Thymus (tissue), 11 donors: ENCODE measurements around the gene VWF. TPM values are rescaled to one million over a fixed set of nuclear protein-coding genes. Genes with fewer than 3 reads are reported as not detected.
"Not testable (repeated sequence)": the region's sequence is repeated elsewhere in the genome, so short reads cannot be mapped to it uniquely, and the experiment has no call there.

ENCODE experiments used
- DNase-seq, 9 donors: peaks; one replicate each; pipeline ENCODE4 v3.0.0-alpha.2; 2013; ENCODE audit warnings: low spot score in 9 of 9, low read depth in 6 of 9, missing footprints in 1 of 9
- H3K27ac ChIP-seq, 2 donors: one replicate each; pipeline ENCODE4 v1.5.1; 2013; ENCODE audit warnings: control low read depth in 1 of 2, low read depth in 1 of 2, low read length in 1 of 2, mild to moderate bottlenecking in 1 of 2, moderate library complexity in 1 of 2
- H3K27me3 ChIP-seq, 2 donors: one replicate each; pipeline ENCODE4 v1.5.1; 2013; ENCODE audit warnings: low read length in 1 of 2; ENCODE audit not compliant: control insufficient read depth in 2 of 2, insufficient read depth in 1 of 2
- H3K36me3 ChIP-seq, 2 donors: one replicate each; pipeline ENCODE4 v1.5.1; 2013; ENCODE audit warnings: low read length in 1 of 2, mild to moderate bottlenecking in 1 of 2, moderate library complexity in 1 of 2; ENCODE audit not compliant: control insufficient read depth in 2 of 2, insufficient read depth in 2 of 2
- H3K4me1 ChIP-seq, 2 donors: one replicate each; pipeline ENCODE4 v1.5.1; 2013; ENCODE audit warnings: low read length in 2 of 2; ENCODE audit not compliant: control insufficient read depth in 2 of 2, insufficient read depth in 2 of 2
- H3K4me3 ChIP-seq, 2 donors: one replicate each; pipeline ENCODE4 v1.5.1; 2013; ENCODE audit warnings: low read length in 2 of 2, control low read depth in 1 of 2, mild to moderate bottlenecking in 1 of 2
- H3K9me3 ChIP-seq, 2 donors: one replicate each; pipeline ENCODE4 v1.5.1; 2013; ENCODE audit warnings: low read length in 1 of 2, mild to moderate bottlenecking in 1 of 2; ENCODE audit not compliant: control insufficient read depth in 2 of 2, insufficient read depth in 1 of 2
- whole genome bisulfite sequencing: extraction: QIAGEN DNeasy Blood & Tissue Kit; methylation state at CpG from one replicate; pipeline ENCODE4 v1.1.7; 2013; 5-methylcytosine and 5-hydroxymethylcytosine counted together
- polyA plus RNA-seq: library from polyadenylated mRNA; stranded (reverse); fragments of 200-250 nt; gene quantifications from one replicate; pipeline ENCODE4 v1.2.3, GENCODE V29; 2013
- total RNA-seq: library from RNA; stranded (reverse); fragments of 120-200 nt; gene quantifications from one replicate; pipeline ENCODE4 v1.2.4, GENCODE V29; 2013
- donor health status: healthy.

The VWF gene
- total and polyA plus RNA-seq, 2 donors = 6.7 to 33.8 TPM

DNA sequence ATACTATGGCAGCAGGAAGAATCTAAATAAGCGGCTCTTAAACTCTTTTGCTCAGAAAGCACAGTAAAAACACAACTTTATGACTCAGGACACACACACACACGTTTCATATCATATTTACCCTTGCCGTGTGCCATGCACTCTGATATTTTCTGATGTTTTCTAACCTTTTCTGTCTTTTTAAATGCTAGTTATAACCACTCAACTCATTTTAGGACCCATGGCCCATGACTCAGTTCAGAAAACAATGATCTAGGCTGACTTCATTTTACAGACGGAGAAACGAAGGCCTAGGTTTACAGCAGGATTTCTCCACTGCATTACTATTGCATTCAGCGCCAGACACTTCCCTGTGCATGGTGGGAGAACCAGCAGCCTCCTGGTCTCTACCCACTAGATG, 9.1 kb downstream of the VWF start:
- H3K27me3 ChIP-seq = no peaks in the 10 kb centered on the region
- no peak for DNase-seq
- H3K4me3 ChIP-seq = no peak overlapping the region
- H3K9me3 ChIP-seq = no peaks in the 10 kb centered on the region
- H3K4me1 ChIP-seq = peaks cover 0 to 3% of the 10 kb centered on the region in 2 donors
- 97% methylated on average over 6 of the region's 6 CpGs for WGBS
- H3K27ac ChIP-seq = no peak overlapping the region
- H3K36me3 ChIP-seq = no peaks in the 10 kb centered on the region

- Histone ChIP-seq H3K36me3 (no peaks in the 10 kb centered on the region), H3K4me1 (peaks cover 0 to 3% of the 10 kb centered on the region in 2 donors), H3K4me3 (no peak overlapping the region), H3K27me3 (no peaks in the 10 kb centered on the region), H3K9me3 (no peaks in the 10 kb centered on the region), H3K27ac (no peak overlapping the region)
- WGBS = 98% methylated on average over 6 of the region's 6 CpGs
- DNase-seq = no peak
Measured at GRCh38 chr12:6114476-6114870, 10.0 kb downstream of the VWF start.

GRCh38 chr12:6113691-6114475, 10.6 kb downstream of the VWF start:
- no peak for DNase-seq
- H3K27me3 ChIP-seq = no peaks in the 10 kb centered on the region
- 88% methylated on average over 11 of the region's 11 CpGs for WGBS
- H3K4me3 ChIP-seq = no peak overlapping the region
- no peaks in the 10 kb centered on the region for H3K36me3 ChIP-seq
- H3K9me3 ChIP-seq = no peaks in the 10 kb centered on the region
- no peak overlapping the region for H3K27ac ChIP-seq
- peaks cover 0 to 3% of the 10 kb centered on the region in 2 donors for H3K4me1 ChIP-seq

DNA sequence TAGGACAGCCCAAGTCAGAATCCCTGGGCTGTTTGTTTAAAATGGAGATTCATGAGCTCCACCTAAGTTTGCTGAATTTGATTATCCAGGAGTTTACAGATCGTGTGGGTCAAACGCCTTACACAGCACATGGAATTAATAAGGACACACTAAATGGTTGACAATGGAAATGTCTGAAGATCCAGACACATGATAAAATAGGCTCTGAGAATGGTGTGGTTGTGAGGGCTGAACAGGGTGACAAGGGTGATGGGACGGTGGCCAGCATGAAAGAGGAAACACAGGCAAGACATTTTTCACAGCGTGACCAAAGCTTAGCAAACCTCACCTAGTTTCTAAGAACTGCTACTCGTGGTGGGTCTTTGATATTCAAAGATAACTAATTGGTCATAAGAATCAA, 12.5 kb downstream of the VWF start:
- H3K36me3 ChIP-seq = no peaks in the 10 kb centered on the region
- H3K27me3 ChIP-seq = no peaks in the 10 kb centered on the region
- no peak overlapping the region for H3K27ac ChIP-seq
- WGBS = 60% methylated on average over 5 of the region's 5 CpGs
- H3K4me3 ChIP-seq = no peak overlapping the region
- peaks cover 0 to 3% of the 10 kb centered on the region in 2 donors for H3K4me1 ChIP-seq
- no peaks in the 10 kb centered on the region for H3K9me3 ChIP-seq
- no peak for DNase-seq

- 97% methylated on average over 4 of the region's 4 CpGs for WGBS
Measured at GRCh38 chr12:6110006-6110405, 14.5 kb downstream of the VWF start.

GRCh38 chr12:6106218-6106617, 18.3 kb downstream of the VWF start:
- H3K4me3 ChIP-seq = no peak overlapping the region

More at GRCh38 chr12:6110006-6110405, 14.5 kb downstream of the VWF start:
- Histone ChIP-seq H3K27me3 (no peaks in the 10 kb centered on the region), H3K4me3 (no peak overlapping the region), H3K4me1 (no peaks in the 10 kb centered on the region), H3K27ac (no peak overlapping the region), H3K36me3 (no peaks in the 10 kb centered on the region), H3K9me3 (no peaks in the 10 kb centered on the region)
- DNase-seq = no peak

DNA sequence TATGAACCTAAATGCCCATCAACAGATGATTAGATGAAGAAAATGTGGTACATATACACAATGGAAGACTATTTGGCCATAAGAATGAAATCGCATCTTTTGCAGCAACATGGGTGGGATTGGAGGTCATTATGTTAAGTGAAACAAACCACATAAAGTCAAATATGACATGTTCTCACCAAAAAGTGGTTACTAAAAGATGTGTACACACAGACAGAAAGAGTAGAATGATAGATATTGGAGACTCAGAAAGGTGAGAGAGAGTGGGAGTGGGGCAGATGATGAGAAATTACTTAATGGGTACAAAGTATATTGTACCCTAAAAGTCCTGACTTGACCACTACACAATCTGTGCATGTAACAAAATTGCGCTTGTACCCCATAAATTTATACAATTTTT, 19.6 kb downstream of the VWF start:
- 97% methylated on average over 2 of the region's 2 CpGs for WGBS

More at GRCh38 chr12:6106218-6106617, 18.3 kb downstream of the VWF start:
- Histone ChIP-seq H3K27ac (no peak overlapping the region), H3K27me3 (no peaks in the 10 kb centered on the region), H3K9me3 (no peaks in the 10 kb centered on the region), H3K36me3 (no peaks in the 10 kb centered on the region), H3K4me1 (no peaks in the 10 kb centered on the region)
- WGBS = 97% methylated on average over 3 of the region's 3 CpGs
- no peak for DNase-seq

DNA sequence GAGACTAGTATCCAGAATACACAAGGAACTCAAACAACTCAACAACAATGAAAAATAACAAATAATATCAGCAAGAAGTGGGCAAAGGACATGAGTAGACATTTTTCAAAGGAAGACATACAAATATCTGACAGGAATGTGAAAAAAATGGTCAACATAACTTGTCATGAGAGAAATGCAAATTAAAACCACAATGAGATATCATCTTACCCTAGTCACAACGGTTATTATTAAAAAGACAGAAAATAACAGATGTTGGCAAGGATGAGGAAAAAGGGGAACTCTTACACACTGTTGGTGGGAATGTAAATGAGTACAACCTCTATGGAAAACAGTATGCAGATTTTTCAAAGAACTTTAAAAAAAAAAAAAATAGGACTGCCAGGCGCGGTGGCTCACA, 20.4 kb downstream of the VWF start:
- 33% methylated on average over 3 of the region's 3 CpGs for WGBS
- Histone ChIP-seq H3K4me1 (no peaks in the 10 kb centered on the region), H3K36me3 (no peaks in the 10 kb centered on the region), H3K27ac (no peak overlapping the region), H3K27me3 (no peaks in the 10 kb centered on the region), H3K9me3 (no peaks in the 10 kb centered on the region), H3K4me3 (no peak overlapping the region)
- DNase-seq = no peak

More for the DNA sequence above, 19.6 kb downstream of the VWF start:
- Histone ChIP-seq H3K27ac (no peak overlapping the region), H3K4me3 (no peak overlapping the region), H3K27me3 (no peaks in the 10 kb centered on the region), H3K4me1 (no peaks in the 10 kb centered on the region), H3K36me3 (no peaks in the 10 kb centered on the region), H3K9me3 (no peaks in the 10 kb centered on the region)
- no peak for DNase-seq

GRCh38 chr12:6102021-6102420, 22.4 kb downstream of the VWF start:
- not testable (repeated sequence) for H3K9me3 ChIP-seq, H3K36me3 ChIP-seq, H3K4me3 ChIP-seq, H3K27ac ChIP-seq, DNase-seq, H3K4me1 ChIP-seq, H3K27me3 ChIP-seq
- whole genome bisulfite sequencing = over 99% methylated on average over 5 of the region's 5 CpGs
